Panc1 (cell line): ENCODE results near the gene SPRED2. TPM values are rescaled to one million over a fixed set of nuclear protein-coding genes. Genes with fewer than 3 reads are reported as not detected.
A peak's percentile ranks its signal among the peaks of the same experiment; 100 is the strongest.

Source experiments
- ATAC-seq: fragments of 200-7000 bp; cut with Tn5 transposase; 2 replicates; pipeline ENCODE4 v1.9.1; 2020; ENCODE audit warnings: mild to moderate bottlenecking, moderate library complexity
- BruUV-seq: library from RNA; stranded (reverse); fragments of 400-500 nt; replicated peaks from 2 replicates; lab custom pipeline; 2021; lab: Mats Ljungman, UMichigan
- CTCF ChIA-PET: fragments of 300-600 bp; sonication (Branson Sonifier 250); formaldehyde crosslinking; loops from one replicate; lab custom pipeline; 2022; ENCODE audit warnings: antibody characterized with exemption; lab: Charles Lee
- POLR2A ChIA-PET: fragments of 300-600 bp; sonication (Branson Sonifier 250); formaldehyde crosslinking; loops from one replicate; lab custom pipeline; 2022; ENCODE audit warnings: antibody characterized with exemption; lab: Charles Lee
- DNase-seq: peaks from one replicate; pipeline ENCODE4 v3.0.0-alpha.2; 2010; ENCODE audit warnings: low read depth, low spot score
- H3K27ac ChIP-seq: 2 replicates; pipeline ENCODE4 v1.5.1; 2011; ENCODE audit warnings: mild to moderate bottlenecking, low read length, inconsistent platforms
- H3K27me3 ChIP-seq: fragments of 200-500 bp; sonication (Bioruptor generic); 2 replicates; pipeline ENCODE4 v1.6.0; 2014; ENCODE audit warnings: low read length, inconsistent platforms; ENCODE audit not compliant: control insufficient read depth, insufficient read depth
- H3K36me3 ChIP-seq: fragments of 200-500 bp; sonication (Bioruptor generic); 2 replicates; pipeline ENCODE4 v1.5.1; 2014; ENCODE audit warnings: inconsistent platforms, mild to moderate bottlenecking, low read length, moderate library complexity; ENCODE audit not compliant: control insufficient read depth, insufficient read depth
- H3K4me1 ChIP-seq: 2 replicates; pipeline ENCODE4 v1.5.1; 2011; ENCODE audit warnings: inconsistent platforms, mild to moderate bottlenecking, low read length, moderate library complexity; ENCODE audit not compliant: control insufficient read depth, insufficient read depth
- H3K4me3 ChIP-seq, 2 experiments: 2 replicates each; pipeline ENCODE4 v1.5.1; 2011 to 2012; ENCODE audit warnings: low read depth in 2 of 2, low read length in 2 of 2, mild to moderate bottlenecking in 2 of 2, inconsistent platforms in 1 of 2, moderate library complexity in 1 of 2
- H3K9me3 ChIP-seq: fragments of 200-500 bp; sonication (Bioruptor generic); 2 replicates; pipeline ENCODE4 v1.5.1; 2014; ENCODE audit warnings: low read depth, mild to moderate bottlenecking, inconsistent platforms, low read length, moderate library complexity; ENCODE audit not compliant: control insufficient read depth, insufficient read depth
- POLR2AphosphoS5 ChIP-seq: IDR thresholded peaks from 2 replicates; pipeline ENCODE4 v1.6.1; 2012; ENCODE audit warnings: mild to moderate bottlenecking, low read depth, low read length, moderate library complexity
- SIN3A ChIP-seq: IDR thresholded peaks from 2 replicates; pipeline ENCODE4 v1.6.1; 2012; ENCODE audit warnings: low read depth, mild to moderate bottlenecking, low read length, moderate library complexity, borderline replicate concordance; ENCODE audit not compliant: insufficient read depth
- TCF7L2 ChIP-seq: IDR thresholded peaks from 2 replicates; pipeline ENCODE4 v1.6.1; 2011; ENCODE audit warnings: mild to moderate bottlenecking, low read depth, low read length, inconsistent platforms
- in situ Hi-C: cut with HindIII; loops from 2 replicates; pipeline ENCODE4 v1.10.0; 2016; ENCODE audit warnings: low sequenced_read_pairs, low pct_unique_long_range_greater_than_20kb
- intact Hi-C: fragments of 100-400 bp; cut with micrococcal nuclease; formaldehyde crosslinking; loops from one replicate; pipeline ENCODE4 v1.10.0; 2022; ENCODE audit not compliant: unreplicated experiment
- total RNA-seq: library from RNA; stranded (reverse); gene quantifications from one replicate; pipeline ENCODE4 v1.2.1, GENCODE V29; 2021; ENCODE audit not compliant: unreplicated experiment
- TF ChIP-seq, protein P1 (sequence below), 2 experiments: IDR thresholded peaks; 2 replicates each; pipeline ENCODE4 v1.6.1; 2011 to 2012; ENCODE audit warnings: low read depth in 2 of 2, control low read depth in 1 of 2, low read length in 1 of 2, mild to moderate bottlenecking in 1 of 2, moderate library complexity in 1 of 2; ENCODE audit not compliant: insufficient read depth in 1 of 2
- TF ChIP-seq, protein P2 (sequence below): fragments of 450-650 bp; IDR thresholded peaks from 2 replicates; pipeline ENCODE4 v1.5.1; 2017; ENCODE audit warnings: mild to moderate bottlenecking

SPRED2 gene
- total RNA-seq, 1 experiment from 2014 or later: 60.1 TPM

DNA sequence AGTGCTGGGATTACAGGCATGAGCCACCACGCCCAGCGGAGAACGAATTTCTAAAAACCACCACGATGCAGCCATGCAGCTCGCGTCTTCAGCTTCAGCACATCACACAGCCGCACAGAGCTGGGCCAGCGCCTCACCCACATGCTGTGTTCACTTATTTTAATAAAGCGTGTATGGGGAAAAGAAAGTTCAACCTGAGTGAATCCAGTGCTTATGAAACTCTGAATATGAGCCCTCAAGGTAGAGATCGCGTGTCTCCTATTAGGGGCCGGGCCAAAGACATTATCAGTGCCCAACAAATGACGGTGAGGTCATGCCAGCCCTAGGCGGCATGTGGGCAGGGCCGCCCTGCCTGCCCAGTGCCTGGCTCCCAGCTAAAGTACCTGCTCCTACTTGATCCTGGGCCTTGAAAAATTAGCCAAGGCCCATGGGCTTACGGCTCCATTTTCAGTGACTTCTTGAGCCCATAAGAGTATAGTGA is 44.3 kb downstream of the SPRED2 start:
- H3K4me3 ChIP-seq: no peak overlapping the region
- no peak for ATAC-seq
- no TSS peak for BruUV-seq

DNA sequence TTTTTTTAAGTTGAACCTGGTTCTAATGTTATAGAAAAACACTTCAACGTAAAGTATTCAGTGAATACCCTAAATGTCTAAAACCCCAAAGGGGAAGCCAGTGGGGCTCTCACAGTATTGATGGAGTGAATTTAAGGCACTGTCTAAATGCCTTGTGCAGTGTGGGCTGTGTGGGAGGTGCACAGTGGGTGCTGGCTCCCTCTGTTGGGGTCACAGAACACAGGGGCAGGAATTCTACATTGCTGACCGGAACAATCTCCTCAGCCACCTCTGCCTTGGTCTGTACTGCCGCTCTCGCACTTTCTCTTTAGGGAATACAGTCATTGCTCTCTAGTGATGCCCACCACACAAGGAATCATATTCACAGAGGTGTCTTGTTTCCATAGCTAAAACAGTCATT is 45.4 kb downstream of the SPRED2 start:
- H3K4me1 ChIP-seq: peaks cover 80% of the 10 kb centered on the region
- ChIA-PET POLR2A (interaction anchor here (0.6 kb wide), 1 partner anchor 352 kb away, joined by 4 read pairs; no protein-coding TSS in a partner anchor), CTCF (no interaction called here)
- DNase-seq: no peak
- ATAC-seq: no peak
- no peaks in the 10 kb centered on the region for H3K9me3 ChIP-seq
- H3K27ac ChIP-seq: peak overlapping the region; percentile 30; the same call in 1 of the 2 replicates
- TF ChIP-seq, protein P1, sequence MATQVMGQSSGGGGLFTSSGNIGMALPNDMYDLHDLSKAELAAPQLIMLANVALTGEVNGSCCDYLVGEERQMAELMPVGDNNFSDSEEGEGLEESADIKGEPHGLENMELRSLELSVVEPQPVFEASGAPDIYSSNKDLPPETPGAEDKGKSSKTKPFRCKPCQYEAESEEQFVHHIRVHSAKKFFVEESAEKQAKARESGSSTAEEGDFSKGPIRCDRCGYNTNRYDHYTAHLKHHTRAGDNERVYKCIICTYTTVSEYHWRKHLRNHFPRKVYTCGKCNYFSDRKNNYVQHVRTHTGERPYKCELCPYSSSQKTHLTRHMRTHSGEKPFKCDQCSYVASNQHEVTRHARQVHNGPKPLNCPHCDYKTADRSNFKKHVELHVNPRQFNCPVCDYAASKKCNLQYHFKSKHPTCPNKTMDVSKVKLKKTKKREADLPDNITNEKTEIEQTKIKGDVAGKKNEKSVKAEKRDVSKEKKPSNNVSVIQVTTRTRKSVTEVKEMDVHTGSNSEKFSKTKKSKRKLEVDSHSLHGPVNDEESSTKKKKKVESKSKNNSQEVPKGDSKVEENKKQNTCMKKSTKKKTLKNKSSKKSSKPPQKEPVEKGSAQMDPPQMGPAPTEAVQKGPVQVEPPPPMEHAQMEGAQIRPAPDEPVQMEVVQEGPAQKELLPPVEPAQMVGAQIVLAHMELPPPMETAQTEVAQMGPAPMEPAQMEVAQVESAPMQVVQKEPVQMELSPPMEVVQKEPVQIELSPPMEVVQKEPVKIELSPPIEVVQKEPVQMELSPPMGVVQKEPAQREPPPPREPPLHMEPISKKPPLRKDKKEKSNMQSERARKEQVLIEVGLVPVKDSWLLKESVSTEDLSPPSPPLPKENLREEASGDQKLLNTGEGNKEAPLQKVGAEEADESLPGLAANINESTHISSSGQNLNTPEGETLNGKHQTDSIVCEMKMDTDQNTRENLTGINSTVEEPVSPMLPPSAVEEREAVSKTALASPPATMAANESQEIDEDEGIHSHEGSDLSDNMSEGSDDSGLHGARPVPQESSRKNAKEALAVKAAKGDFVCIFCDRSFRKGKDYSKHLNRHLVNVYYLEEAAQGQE (IDR thresholded peaks at IDR 0.05; ENCODE audit: insufficient read depth in 1 of 2, low read depth in 2 of 2, low read length in 1 of 2): no peak
- TF ChIP-seq, protein P2, sequence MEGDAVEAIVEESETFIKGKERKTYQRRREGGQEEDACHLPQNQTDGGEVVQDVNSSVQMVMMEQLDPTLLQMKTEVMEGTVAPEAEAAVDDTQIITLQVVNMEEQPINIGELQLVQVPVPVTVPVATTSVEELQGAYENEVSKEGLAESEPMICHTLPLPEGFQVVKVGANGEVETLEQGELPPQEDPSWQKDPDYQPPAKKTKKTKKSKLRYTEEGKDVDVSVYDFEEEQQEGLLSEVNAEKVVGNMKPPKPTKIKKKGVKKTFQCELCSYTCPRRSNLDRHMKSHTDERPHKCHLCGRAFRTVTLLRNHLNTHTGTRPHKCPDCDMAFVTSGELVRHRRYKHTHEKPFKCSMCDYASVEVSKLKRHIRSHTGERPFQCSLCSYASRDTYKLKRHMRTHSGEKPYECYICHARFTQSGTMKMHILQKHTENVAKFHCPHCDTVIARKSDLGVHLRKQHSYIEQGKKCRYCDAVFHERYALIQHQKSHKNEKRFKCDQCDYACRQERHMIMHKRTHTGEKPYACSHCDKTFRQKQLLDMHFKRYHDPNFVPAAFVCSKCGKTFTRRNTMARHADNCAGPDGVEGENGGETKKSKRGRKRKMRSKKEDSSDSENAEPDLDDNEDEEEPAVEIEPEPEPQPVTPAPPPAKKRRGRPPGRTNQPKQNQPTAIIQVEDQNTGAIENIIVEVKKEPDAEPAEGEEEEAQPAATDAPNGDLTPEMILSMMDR: no peak; the same call in none of the 2 replicates
- no peak for TF ChIP-seq TCF7L2
- TF ChIP-seq POLR2AphosphoS5: no peak
- TF ChIP-seq SIN3A: no peak
- intact Hi-C loops: no loop called here
- BruUV-seq: no TSS peak
- no peak overlapping the region for H3K4me3 ChIP-seq
- no peaks in the 10 kb centered on the region for H3K27me3 ChIP-seq
- H3K36me3 ChIP-seq: no peaks in the 10 kb centered on the region
- in situ Hi-C loops: no loop called here

More for the DNA sequence above, 44.3 kb downstream of the SPRED2 start:
- H3K36me3 ChIP-seq: no peaks in the 10 kb centered on the region
- H3K27ac ChIP-seq: 0 out of 2 replicates have a peak overlapping the region, but pooled peaks have one; percentile 26
- no peaks in the 10 kb centered on the region for H3K9me3 ChIP-seq
- ChIA-PET POLR2A (no interaction called here), CTCF (no interaction called here)
- DNase-seq: no peak
- in situ Hi-C loops: no loop called here
- H3K27me3 ChIP-seq: no peaks in the 10 kb centered on the region
- TF ChIP-seq SIN3A (no peak), TCF7L2 (no peak), POLR2AphosphoS5 (no peak)
- TF ChIP-seq, protein P2: no peak
- TF ChIP-seq, protein P1 (IDR thresholded peaks at IDR 0.05; ENCODE audit: insufficient read depth in 1 of 2, low read depth in 2 of 2, low read length in 1 of 2): no peak
- peaks cover 77% of the 10 kb centered on the region for H3K4me1 ChIP-seq
- intact Hi-C loops: no loop called here
